Measurements from ENCODE around the gene EZH1. TPM values are rescaled to one million over a fixed set of nuclear protein-coding genes. Genes with fewer than 3 reads are reported as not detected.
"Not testable (repeated sequence)": the region's sequence is repeated elsewhere in the genome, so short reads cannot be mapped to it uniquely, and the experiment has no call there.

Gene EZH1
- total RNA-seq, 4 donors from 2014 or later: 31.5 to 89.5 (median 44.5) TPM

DNA sequence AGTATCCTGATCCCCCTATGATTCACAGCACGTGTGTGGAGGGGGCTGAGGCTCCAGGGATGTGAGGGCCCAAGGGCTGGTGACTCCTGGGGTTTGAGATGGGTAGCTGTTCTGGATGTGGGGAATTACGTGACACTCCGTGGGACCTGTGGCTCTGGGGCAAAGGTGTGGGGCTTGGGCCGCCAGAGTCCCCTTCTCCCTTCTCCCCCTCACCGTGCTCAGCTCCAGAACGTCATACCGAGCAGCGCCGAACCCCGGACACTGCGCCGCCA lies 75.2 kb downstream of the EZH1 start:
- H3K4me3 ChIP-seq: no peak overlapping the region
- TF ChIP-seq CTCF (IDR thresholded peaks at IDR 0.05) (no peak), POLR2A (IDR thresholded peaks at IDR 0.05) (no peak)
- intact Hi-C loops (cut with DNase I; ENCODE audit: low total_unique reads): no loop called here
- H3K9me3 ChIP-seq: no peaks in the 10 kb centered on the region
- peak overlapping the region; percentile 76 to 89 for H3K27ac ChIP-seq
- H3K27me3 ChIP-seq: no peaks in the 10 kb centered on the region
- no peak for DNase-seq
- H3K4me1 ChIP-seq: peaks cover 0 to 29% of the 10 kb centered on the region in 2 donors
- no peaks in the 10 kb centered on the region for H3K36me3 ChIP-seq

DNA sequence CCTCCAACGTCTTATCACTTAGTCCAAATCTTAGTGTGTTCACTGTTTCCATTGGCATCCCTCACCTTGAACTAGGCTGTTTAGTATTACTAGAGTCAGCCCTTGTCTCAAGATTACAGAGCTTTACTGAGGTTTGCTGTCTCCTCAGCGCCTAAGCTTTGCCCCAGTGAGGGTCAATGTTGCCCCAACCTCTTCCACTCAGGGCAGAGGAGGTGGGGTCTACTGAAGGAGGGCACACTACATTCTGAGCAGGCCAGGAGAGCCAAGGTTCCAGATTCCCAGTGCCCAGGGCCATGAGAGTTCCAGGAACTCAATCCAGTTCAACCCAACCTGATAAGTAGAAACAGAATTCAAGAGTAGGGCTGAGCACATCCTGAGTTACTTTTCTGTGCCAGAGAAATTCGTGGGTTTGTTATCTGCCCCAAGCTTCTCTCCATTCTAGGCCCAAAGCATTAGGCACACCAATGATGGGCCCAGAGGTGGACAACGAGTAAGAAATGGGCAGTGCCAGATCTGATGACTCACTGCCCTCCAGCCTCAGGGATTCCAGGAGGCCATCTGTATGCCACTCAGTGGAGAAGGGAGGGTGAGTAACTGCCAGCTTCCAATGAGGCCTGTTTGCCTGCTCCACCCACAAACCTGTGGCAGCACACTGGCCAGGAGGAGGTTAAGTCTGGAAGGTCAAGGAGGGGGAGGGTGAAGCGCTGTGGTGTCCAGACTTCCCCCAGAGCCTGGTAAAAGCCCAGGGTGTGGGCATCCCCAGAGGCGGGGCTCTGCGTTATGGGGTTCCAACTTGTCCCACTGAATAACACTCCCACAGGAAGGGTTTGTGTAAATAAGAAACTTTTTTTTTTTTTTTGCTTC lies 77.5 kb downstream of the EZH1 start:
- Histone ChIP-seq H3K9me3 (no peaks in the 10 kb centered on the region), H3K4me1 (peaks cover 0 to 18% of the 10 kb centered on the region in 2 donors), H3K27me3 (no peaks in the 10 kb centered on the region), H3K27ac (peak overlapping the region; percentile 76 to 89), H3K4me3 (no peak overlapping the region), H3K36me3 (no peaks in the 10 kb centered on the region)
- DNase-seq: peak; percentile 54 to 63
- intact Hi-C loops (cut with DNase I; ENCODE audit: low total_unique reads): no loop called here
- no peak for TF ChIP-seq POLR2A (IDR thresholded peaks at IDR 0.05)
- TF ChIP-seq CTCF (IDR thresholded peaks at IDR 0.05): no peak

DNA sequence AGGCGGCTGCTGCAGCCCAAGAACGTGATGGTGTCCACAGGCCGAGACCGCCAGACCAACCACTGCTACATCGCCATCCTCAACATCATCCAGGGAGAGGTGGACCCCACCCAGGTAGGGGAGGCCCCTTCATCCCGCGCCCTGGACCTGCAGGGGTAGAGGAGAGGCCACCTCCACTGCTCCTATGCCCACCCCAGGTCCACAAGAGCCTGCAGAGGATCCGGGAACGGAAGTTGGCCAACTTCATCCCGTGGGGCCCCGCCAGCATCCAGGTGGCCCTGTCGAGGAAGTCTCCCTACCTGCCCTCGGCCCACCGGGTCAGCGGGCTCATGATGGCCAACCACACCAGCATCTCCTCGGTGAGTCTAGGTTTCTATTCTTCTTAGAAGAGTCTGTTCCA lies 78.7 kb downstream of the EZH1 start:
- intact Hi-C loops (cut with DNase I; ENCODE audit: low total_unique reads); H3K9me3 ChIP-seq; DNase-seq; H3K4me3 ChIP-seq; H3K27me3 ChIP-seq; H3K36me3 ChIP-seq: not testable (repeated sequence)
- Histone ChIP-seq H3K27ac (peak overlapping the region; percentile 76 to 89), H3K4me1 (peaks cover 0 to 18% of the 10 kb centered on the region in 2 donors)

GRCh38 chr17:42665581-42666001 lies 79.2 kb downstream of the EZH1 start:
- H3K9me3 ChIP-seq: no peaks in the 10 kb centered on the region
- peak overlapping the region; percentile 40 to 76 for H3K27ac ChIP-seq
- intact Hi-C loops (cut with DNase I; ENCODE audit: low total_unique reads): no loop called here
- no peak overlapping the region for H3K4me3 ChIP-seq
- DNase-seq: no peak
- peaks cover 1 to 22% of the 10 kb centered on the region in 2 donors for H3K4me1 ChIP-seq
- no peaks in the 10 kb centered on the region for H3K36me3 ChIP-seq
- TF ChIP-seq POLR2A (IDR thresholded peaks at IDR 0.05) (no peak), CTCF (IDR thresholded peaks at IDR 0.05) (no peak)
- no peaks in the 10 kb centered on the region for H3K27me3 ChIP-seq

DNA sequence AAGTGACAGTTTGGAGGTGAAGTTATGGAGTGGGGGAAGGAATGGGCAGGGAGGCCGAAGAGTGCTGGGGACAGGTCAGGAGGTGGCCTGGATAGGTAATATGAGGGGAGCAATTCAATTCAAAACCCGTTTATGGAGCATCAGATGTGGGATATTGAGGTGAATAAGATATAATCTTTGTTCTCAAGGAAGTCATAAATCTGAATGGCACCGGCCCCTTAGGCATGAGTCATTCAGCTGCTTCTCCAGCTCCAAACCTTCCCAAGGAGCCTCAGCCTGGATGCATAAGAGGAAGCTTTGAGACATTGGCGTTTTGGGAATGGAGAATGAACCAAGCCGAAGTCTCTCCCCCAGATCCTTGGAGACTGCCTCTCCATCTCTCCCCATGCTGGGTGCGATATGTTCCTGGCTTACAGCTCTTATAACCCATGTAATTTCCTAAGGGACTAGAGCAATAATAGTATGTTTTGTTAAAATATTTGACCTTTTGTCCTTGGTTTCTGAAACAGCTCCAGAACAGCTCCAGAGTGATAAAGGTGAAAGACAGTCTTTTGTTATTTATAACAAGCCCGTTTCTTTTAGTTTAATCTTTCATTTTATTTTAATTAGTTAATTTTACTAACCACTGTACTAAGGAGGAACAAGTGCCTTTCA lies 84.0 kb downstream of the EZH1 start:
- peak in 1 of 2 donors; percentile 80 for DNase-seq
- Histone ChIP-seq H3K36me3 (no peaks in the 10 kb centered on the region), H3K4me1 (peaks cover 6 to 9% of the 10 kb centered on the region in 2 donors), H3K4me3 (no peak overlapping the region), H3K27ac (peak overlapping the region; percentile 62 to 74), H3K9me3 (no peaks in the 10 kb centered on the region), H3K27me3 (no peaks in the 10 kb centered on the region)
- TF ChIP-seq POLR2A (IDR thresholded peaks at IDR 0.05) (no peak), CTCF (IDR thresholded peaks at IDR 0.05) (no peak)
- intact Hi-C loops (cut with DNase I; ENCODE audit: low total_unique reads): no loop called here

DNA sequence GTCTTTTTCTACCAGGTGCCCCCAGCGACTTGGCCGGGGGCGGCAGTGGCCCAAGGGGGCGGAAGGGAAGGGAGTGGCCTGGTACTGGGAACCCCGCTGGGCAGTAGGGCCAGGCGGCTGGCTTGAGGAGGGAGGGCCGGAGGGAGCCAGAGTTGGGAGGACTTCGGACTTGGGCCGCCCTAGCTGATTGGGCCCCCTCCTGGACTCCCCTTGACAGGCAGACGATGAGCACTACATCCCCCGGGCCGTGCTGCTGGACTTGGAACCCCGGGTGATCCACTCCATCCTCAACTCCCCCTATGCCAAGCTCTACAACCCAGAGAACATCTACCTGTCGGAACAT lies 84.9 kb downstream of the EZH1 start:
- peak overlapping the region; percentile 88 to 89 for H3K27ac ChIP-seq
- H3K27me3 ChIP-seq; intact Hi-C loops (cut with DNase I; ENCODE audit: low total_unique reads); H3K9me3 ChIP-seq; H3K4me1 ChIP-seq; DNase-seq; H3K36me3 ChIP-seq: not testable (repeated sequence)
- H3K4me3 ChIP-seq: peak overlapping the region; percentile 47 to 83

Data from uterus (tissue), 4 donors.